ENCODE results near the gene CCDC172. TPM values are rescaled to one million over a fixed set of nuclear protein-coding genes. Genes with fewer than 3 reads are reported as not detected.

Gene CCDC172
- total RNA-seq, 4 donors from 2014 or later = not detected

DNA sequence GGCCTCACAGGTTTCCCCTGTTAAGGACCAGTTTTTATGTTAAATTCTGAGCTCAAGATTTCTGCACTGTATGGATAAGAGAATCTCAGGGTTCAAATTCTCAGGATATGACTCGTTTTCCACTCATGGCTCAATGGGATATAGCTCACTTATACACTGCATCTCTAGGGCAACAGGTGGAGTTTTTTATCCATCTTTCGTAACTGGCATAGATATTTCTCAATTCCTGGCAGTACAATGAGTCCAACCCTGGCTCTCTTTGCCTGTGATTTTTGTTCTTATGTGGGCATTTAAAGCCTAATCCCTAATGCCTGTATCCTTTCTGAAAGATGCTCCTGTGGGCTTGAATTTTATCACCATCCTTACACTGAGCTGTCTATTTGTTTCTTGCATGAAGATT, 7.6 kb downstream of the CCDC172 start:
- TF ChIP-seq EP300 (IDR thresholded peaks at IDR 0.05) (no peak), POLR2A (IDR thresholded peaks at IDR 0.05) (no peak)
- TF ChIP-seq, protein P1, sequence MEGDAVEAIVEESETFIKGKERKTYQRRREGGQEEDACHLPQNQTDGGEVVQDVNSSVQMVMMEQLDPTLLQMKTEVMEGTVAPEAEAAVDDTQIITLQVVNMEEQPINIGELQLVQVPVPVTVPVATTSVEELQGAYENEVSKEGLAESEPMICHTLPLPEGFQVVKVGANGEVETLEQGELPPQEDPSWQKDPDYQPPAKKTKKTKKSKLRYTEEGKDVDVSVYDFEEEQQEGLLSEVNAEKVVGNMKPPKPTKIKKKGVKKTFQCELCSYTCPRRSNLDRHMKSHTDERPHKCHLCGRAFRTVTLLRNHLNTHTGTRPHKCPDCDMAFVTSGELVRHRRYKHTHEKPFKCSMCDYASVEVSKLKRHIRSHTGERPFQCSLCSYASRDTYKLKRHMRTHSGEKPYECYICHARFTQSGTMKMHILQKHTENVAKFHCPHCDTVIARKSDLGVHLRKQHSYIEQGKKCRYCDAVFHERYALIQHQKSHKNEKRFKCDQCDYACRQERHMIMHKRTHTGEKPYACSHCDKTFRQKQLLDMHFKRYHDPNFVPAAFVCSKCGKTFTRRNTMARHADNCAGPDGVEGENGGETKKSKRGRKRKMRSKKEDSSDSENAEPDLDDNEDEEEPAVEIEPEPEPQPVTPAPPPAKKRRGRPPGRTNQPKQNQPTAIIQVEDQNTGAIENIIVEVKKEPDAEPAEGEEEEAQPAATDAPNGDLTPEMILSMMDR (IDR thresholded peaks at IDR 0.05) = no peak
- DNase-seq (ENCODE audit: low spot score in 2 of 2) = no peak
- H3K4me3 ChIP-seq = no peak overlapping the region
- H3K4me1 ChIP-seq = no peaks in the 10 kb centered on the region
- H3K36me3 ChIP-seq = no peaks in the 10 kb centered on the region
- no peak overlapping the region for H3K27ac ChIP-seq
- no peaks in the 10 kb centered on the region for H3K9me3 ChIP-seq
- no peaks in the 10 kb centered on the region for H3K27me3 ChIP-seq
- 74 to 91% methylated on average over 2 of the region's 2 CpGs for WGBS, 2 donors

GRCh38 chr10:116336866-116337265, 12.6 kb downstream of the CCDC172 start:
- no peaks in the 10 kb centered on the region for H3K4me1 ChIP-seq
- H3K36me3 ChIP-seq = no peaks in the 10 kb centered on the region
- TF ChIP-seq EP300 (IDR thresholded peaks at IDR 0.05) (no peak), POLR2A (IDR thresholded peaks at IDR 0.05) (no peak)
- TF ChIP-seq, protein P1 (IDR thresholded peaks at IDR 0.05) = no peak
- H3K27ac ChIP-seq = no peak overlapping the region
- no peaks in the 10 kb centered on the region for H3K27me3 ChIP-seq
- no peaks in the 10 kb centered on the region for H3K9me3 ChIP-seq
- H3K4me3 ChIP-seq = no peak overlapping the region
- WGBS, 2 donors = 71 to 75% methylated on average over 2 of the region's 2 CpGs
- DNase-seq (ENCODE audit: low spot score in 2 of 2) = no peak

GRCh38 chr10:116352125-116352524, 27.9 kb downstream of the CCDC172 start:
- Histone ChIP-seq H3K27me3 (no peaks in the 10 kb centered on the region), H3K9me3 (peaks cover 0 to 15% (median 0%) of the 10 kb centered on the region in 4 donors), H3K4me1 (no peaks in the 10 kb centered on the region), H3K4me3 (no peak overlapping the region), H3K27ac (no peak overlapping the region), H3K36me3 (no peaks in the 10 kb centered on the region)
- DNase-seq (ENCODE audit: low spot score in 2 of 2) = no peak
- TF ChIP-seq EP300 (IDR thresholded peaks at IDR 0.05) (no peak), POLR2A (IDR thresholded peaks at IDR 0.05) (no peak)
- TF ChIP-seq, protein P1 (IDR thresholded peaks at IDR 0.05) = no peak

DNA sequence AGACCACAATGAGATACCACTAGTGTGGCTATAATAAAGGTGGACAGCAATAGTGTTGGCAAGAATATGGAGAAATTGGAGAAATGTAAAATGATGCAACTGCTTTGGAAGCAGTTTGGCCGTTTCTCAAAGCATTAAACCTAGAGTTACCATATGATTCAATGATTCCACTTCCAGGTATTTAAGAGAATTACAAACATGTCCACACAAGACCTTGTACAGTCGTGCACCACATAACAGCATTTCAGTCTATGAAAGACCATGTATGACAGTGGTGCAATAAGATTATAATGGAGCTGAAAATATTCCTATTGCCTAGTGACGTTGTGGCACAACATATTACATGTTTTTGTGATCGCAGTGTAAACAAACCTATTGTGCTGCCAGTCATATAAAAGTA, 29.6 kb downstream of the CCDC172 start:
- WGBS, 2 donors = 85 to 88% methylated on average over 4 of the region's 4 CpGs
- H3K27me3 ChIP-seq = no peaks in the 10 kb centered on the region
- DNase-seq (ENCODE audit: low spot score in 2 of 2) = no peak
- no peaks in the 10 kb centered on the region for H3K4me1 ChIP-seq
- H3K36me3 ChIP-seq = no peaks in the 10 kb centered on the region
- peaks cover 0 to 15% (median 0%) of the 10 kb centered on the region in 4 donors for H3K9me3 ChIP-seq
- H3K4me3 ChIP-seq = no peak overlapping the region
- TF ChIP-seq EP300 (IDR thresholded peaks at IDR 0.05) (no peak), POLR2A (IDR thresholded peaks at IDR 0.05) (no peak)
- TF ChIP-seq, protein P1 (IDR thresholded peaks at IDR 0.05) = no peak
- no peak overlapping the region for H3K27ac ChIP-seq

DNA sequence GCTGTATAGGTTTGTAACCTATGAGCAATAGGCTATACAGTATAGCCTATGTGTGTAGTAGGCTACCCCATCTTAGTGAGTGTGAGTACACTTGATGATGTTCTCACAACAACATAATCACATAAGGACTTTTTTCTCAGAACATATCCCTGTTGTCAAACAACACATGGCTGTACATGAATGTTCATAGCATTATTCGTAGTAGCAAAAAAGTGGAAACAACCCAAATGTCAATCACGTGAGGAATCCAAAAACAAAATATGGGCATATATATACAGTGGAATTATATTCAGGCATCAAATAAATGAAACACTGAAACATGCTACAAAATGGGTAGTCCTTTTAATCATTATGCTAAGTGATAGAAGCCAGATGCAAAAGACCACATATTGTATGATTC, 31.1 kb downstream of the CCDC172 start:
- H3K9me3 ChIP-seq = peaks cover 0 to 15% (median 0%) of the 10 kb centered on the region in 4 donors

More for the DNA sequence above, 31.1 kb downstream of the CCDC172 start:
- TF ChIP-seq POLR2A (IDR thresholded peaks at IDR 0.05) = no peak
- TF ChIP-seq, protein P1 (IDR thresholded peaks at IDR 0.05) = no peak
- TF ChIP-seq EP300 (IDR thresholded peaks at IDR 0.05) = no peak
- H3K4me1 ChIP-seq = no peaks in the 10 kb centered on the region
- H3K36me3 ChIP-seq = no peaks in the 10 kb centered on the region
- no peak for DNase-seq (ENCODE audit: low spot score in 2 of 2)
- no peaks in the 10 kb centered on the region for H3K27me3 ChIP-seq
- no peak overlapping the region for H3K27ac ChIP-seq
- no peak overlapping the region for H3K4me3 ChIP-seq
- 92 to 99% methylated on average over 2 of the region's 2 CpGs for WGBS, 2 donors

All from tibial nerve (tissue), 4 donors.